Measurements from ENCODE around the gene HPF1.
"Not testable (repeated sequence)": the region's sequence is repeated elsewhere in the genome, so short reads cannot be mapped to it uniquely, and the experiment has no call there.

Gene HPF1

GRCh38 chr4:169757575-169758184, at the start of gene HPF1:
TSS of gene HPF1 (minus strand) at chr4:169757944. CDS start at chr4:169757877, 67 bp downstream.
- in situ Hi-C loops (cut with HindIII; ENCODE audit: low pct_ligation_motif_present, low sequenced_read_pairs): no loop called here
- Histone ChIP-seq H3K4me3 (ENCODE audit: low read depth, low read length) (peak within 1 kb of the TSS; percentile 92), H3K27ac (no peak within 1 kb of the TSS), H3K27me3 (replicated peaks) (no peaks in the 10 kb centered on the region), H3K36me3 (replicated peaks) (no peaks in the 10 kb centered on the region)
- peak; percentile 61 for DNase-seq
- TF ChIP-seq CTCF (IDR thresholded peaks at IDR 0.05; ENCODE audit: low read depth, low read length, missing control alignments): no peak

- DNase-seq; H3K27ac ChIP-seq; H3K4me3 ChIP-seq (ENCODE audit: low read depth, low read length); H3K27me3 ChIP-seq (replicated peaks); H3K36me3 ChIP-seq (replicated peaks): not testable (repeated sequence)
- in situ Hi-C loops (cut with HindIII; ENCODE audit: low pct_ligation_motif_present, low sequenced_read_pairs): loop anchor here (25.0 kb wide), 1 partner anchor 231 kb away; the partner anchor contains the start of gene MFAP3L
Measured at GRCh38 chr4:169806770-169807169, 49.0 kb upstream of the HPF1 start.

GRCh38 chr4:169803413-169803812, 45.7 kb upstream of the HPF1 start:
- Histone ChIP-seq H3K27me3 (replicated peaks) (no peaks in the 10 kb centered on the region), H3K36me3 (replicated peaks) (no peaks in the 10 kb centered on the region), H3K4me3 (ENCODE audit: low read depth, low read length) (no peak overlapping the region), H3K27ac (no peak overlapping the region)
- in situ Hi-C loops (cut with HindIII; ENCODE audit: low pct_ligation_motif_present, low sequenced_read_pairs): loop anchor here (25.0 kb wide), 1 partner anchor 234 kb away; the partner anchor contains the start of gene MFAP3L
- DNase-seq: no peak
- TF ChIP-seq CTCF (IDR thresholded peaks at IDR 0.05; ENCODE audit: low read depth, low read length, missing control alignments): no peak

- Histone ChIP-seq H3K4me3 (ENCODE audit: low read depth, low read length) (no peak overlapping the region), H3K27me3 (replicated peaks) (no peaks in the 10 kb centered on the region), H3K27ac (no peak overlapping the region), H3K36me3 (replicated peaks) (no peaks in the 10 kb centered on the region)
- in situ Hi-C loops (cut with HindIII; ENCODE audit: low pct_ligation_motif_present, low sequenced_read_pairs): loop anchor here (25.0 kb wide), 1 partner anchor 234 kb away; the partner anchor contains the start of gene MFAP3L
- no peak for DNase-seq
- no peak for TF ChIP-seq CTCF (IDR thresholded peaks at IDR 0.05; ENCODE audit: low read depth, low read length, missing control alignments)
Measured at GRCh38 chr4:169802873-169803272, 45.1 kb upstream of the HPF1 start.

- Histone ChIP-seq H3K36me3 (replicated peaks) (no peaks in the 10 kb centered on the region), H3K27me3 (replicated peaks) (no peaks in the 10 kb centered on the region), H3K27ac (no peak overlapping the region), H3K4me3 (ENCODE audit: low read depth, low read length) (no peak overlapping the region)
- TF ChIP-seq CTCF (IDR thresholded peaks at IDR 0.05; ENCODE audit: low read depth, low read length, missing control alignments): no peak
- DNase-seq: no peak
- in situ Hi-C loops (cut with HindIII; ENCODE audit: low pct_ligation_motif_present, low sequenced_read_pairs): loop anchor here (25.0 kb wide), 1 partner anchor 237 kb away; the partner anchor contains the start of gene MFAP3L
Measured at GRCh38 chr4:169800541-169800940, 42.8 kb upstream of the HPF1 start.

GRCh38 chr4:169799260-169799659, 41.5 kb upstream of the HPF1 start:
- in situ Hi-C loops (cut with HindIII; ENCODE audit: low pct_ligation_motif_present, low sequenced_read_pairs): no loop called here
- no peak for TF ChIP-seq CTCF (IDR thresholded peaks at IDR 0.05; ENCODE audit: low read depth, low read length, missing control alignments)
- no peak for DNase-seq
- no peak overlapping the region for H3K27ac ChIP-seq
- H3K27me3 ChIP-seq (replicated peaks): no peaks in the 10 kb centered on the region
- H3K4me3 ChIP-seq (ENCODE audit: low read depth, low read length): no peak overlapping the region
- H3K36me3 ChIP-seq (replicated peaks): no peaks in the 10 kb centered on the region

All from brain microvascular endothelial cell (primary cell).